Activated CD4-positive, alpha-beta T cell treated with anti-CD3 and anti-CD28 coated beads, Interleukin-2, amount 50 U/mL, for 16 hours (primary cell): ENCODE data around the gene KIF19.
A peak's percentile ranks its signal among the peaks of the same experiment; 100 is the strongest.
"Not testable (repeated sequence)": the region's sequence is repeated elsewhere in the genome, so short reads cannot be mapped to it uniquely, and the experiment has no call there.

Experiments
- DNase-seq: peaks from one replicate; pipeline ENCODE4 v3.0.0-alpha.2; 2020

The KIF19 gene, protein sequence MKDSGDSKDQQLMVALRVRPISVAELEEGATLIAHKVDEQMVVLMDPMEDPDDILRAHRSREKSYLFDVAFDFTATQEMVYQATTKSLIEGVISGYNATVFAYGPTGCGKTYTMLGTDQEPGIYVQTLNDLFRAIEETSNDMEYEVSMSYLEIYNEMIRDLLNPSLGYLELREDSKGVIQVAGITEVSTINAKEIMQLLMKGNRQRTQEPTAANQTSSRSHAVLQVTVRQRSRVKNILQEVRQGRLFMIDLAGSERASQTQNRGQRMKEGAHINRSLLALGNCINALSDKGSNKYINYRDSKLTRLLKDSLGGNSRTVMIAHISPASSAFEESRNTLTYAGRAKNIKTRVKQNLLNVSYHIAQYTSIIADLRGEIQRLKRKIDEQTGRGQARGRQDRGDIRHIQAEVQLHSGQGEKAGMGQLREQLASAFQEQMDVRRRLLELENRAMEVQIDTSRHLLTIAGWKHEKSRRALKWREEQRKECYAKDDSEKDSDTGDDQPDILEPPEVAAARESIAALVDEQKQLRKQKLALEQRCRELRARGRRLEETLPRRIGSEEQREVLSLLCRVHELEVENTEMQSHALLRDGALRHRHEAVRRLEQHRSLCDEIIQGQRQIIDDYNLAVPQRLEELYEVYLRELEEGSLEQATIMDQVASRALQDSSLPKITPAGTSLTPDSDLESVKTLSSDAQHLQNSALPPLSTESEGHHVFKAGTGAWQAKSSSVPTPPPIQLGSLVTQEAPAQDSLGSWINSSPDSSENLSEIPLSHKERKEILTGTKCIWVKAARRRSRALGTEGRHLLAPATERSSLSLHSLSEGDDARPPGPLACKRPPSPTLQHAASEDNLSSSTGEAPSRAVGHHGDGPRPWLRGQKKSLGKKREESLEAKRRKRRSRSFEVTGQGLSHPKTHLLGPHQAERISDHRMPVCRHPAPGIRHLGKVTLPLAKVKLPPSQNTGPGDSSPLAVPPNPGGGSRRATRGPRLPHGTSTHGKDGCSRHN

GRCh38 chr17:74325743-74326379 lies at the start of gene KIF19:
KIF19 (plus strand) TSS chr17:74326226; CDS start chr17:74326350, 124 bp downstream.
- DNase-seq, result peak; percentile 51

DNA sequence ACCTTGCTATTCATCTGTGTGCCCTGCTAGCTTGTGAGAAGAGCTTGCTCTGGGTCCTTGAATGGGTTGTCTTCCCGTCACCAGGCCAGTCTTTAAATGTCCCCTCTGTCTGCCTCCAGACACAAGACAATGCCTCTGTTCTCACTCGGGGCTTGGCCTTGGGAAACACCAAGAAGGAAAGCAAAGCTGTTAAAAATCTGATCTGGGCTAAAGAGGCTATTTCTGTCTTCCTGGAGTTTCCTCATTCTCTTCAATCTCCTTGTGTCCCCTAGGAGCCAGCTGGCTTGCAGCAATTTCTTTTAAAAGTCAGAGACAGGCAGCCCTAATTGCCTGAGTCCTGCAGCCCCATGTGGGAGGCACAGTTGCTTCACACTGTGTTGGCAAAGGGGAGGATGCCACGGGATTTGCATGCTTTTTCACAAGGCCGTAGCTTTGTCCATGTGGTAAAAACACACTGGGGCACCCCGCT lies 49.5 kb upstream of the KIF19 start:
- DNase-seq, result no peak

- no peak for DNase-seq
These were observed 48.1 kb upstream of the KIF19 start for GRCh38 chr17:74277935-74278334.

- DNase-seq, result not testable (repeated sequence)
These were observed 46.4 kb upstream of the KIF19 start for GRCh38 chr17:74279617-74280016.

- peak; percentile 77 for DNase-seq
These were observed 45.9 kb upstream of the KIF19 start for GRCh38 chr17:74280093-74280513.

DNA sequence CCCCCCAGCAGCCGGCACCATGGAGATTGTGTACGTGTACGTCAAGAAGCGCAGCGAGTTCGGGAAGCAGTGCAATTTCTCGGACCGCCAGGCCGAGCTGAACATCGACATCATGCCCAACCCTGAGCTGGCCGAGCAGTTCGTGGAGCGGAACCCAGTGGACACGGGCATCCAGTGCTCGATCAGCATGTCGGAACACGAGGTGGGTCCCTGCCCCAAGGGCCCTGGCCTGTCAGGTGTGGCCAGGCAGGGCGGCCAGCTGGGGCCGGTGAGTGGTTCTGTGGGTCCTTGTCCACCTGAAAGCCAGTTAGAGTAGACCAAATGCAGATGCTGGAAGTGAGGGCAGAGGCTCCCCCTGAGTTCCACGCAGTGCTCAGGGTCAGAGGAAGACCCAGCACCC lies 44.2 kb upstream of the KIF19 start:
- DNase-seq, result no peak

DNA sequence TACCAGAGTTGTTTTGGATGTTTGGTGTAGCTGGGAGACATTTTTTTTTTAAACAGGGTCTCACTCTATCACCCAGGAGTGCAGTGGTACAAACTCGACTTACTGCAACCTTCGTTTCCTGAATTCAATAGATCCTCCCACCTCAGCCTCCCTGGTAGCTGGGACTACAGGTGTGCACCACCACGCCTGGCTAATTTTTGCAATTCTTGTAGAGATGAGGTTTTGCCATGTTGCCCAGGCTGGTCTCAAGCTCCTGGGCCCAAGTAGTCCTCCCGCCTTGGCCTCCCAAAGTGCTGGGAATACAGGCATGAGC lies 43.8 kb upstream of the KIF19 start:
- not testable (repeated sequence) for DNase-seq

DNA sequence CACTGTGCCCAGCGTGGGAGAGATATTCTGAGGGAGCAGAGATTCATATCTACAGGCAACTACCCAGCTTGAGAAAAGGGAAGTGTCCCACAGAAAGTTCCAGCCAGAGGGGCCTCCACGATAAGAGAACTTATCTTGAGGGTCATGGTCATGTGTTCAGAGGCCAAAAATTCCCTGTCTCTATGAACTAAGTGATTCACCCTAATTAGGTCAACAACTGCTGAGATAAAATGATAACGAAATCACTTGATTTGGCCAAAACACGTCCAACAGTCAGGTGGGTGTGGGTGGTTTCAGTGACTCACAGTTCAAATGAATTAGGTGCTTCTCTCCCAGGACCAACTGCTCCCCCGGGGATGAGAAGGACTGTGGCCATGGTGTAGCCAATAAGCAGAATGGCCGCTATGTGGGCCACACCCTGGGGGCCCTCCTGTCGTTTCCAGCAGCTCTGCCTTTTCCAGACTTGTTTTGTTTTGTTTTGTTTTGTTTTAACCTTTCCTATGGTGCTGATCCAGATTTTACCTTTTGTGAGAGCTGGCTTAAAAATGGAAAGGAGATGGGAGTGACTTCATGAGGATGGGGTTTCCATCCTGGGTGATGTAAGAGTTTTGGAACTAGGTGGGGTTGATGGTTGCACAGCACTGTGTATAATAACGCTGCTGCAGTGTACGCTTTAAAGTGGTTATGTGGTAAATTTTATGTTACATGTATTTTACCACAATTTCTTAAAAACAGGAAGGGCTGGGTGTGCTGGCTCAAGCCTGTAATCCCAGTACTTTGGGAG lies 43.2 kb upstream of the KIF19 start:
- DNase-seq, result peak; percentile 77

GRCh38 chr17:74283371-74283673 lies 42.7 kb upstream of the KIF19 start:
- no peak for DNase-seq

- DNase-seq, result no peak
These were observed 38.9 kb upstream of the KIF19 start for GRCh38 chr17:74287031-74287602.

- DNase-seq, result peak; percentile 53
These were observed 37.2 kb upstream of the KIF19 start for GRCh38 chr17:74288785-74289184.

- DNase-seq, result no peak
These were observed 36.3 kb upstream of the KIF19 start for GRCh38 chr17:74289688-74290087.

DNA sequence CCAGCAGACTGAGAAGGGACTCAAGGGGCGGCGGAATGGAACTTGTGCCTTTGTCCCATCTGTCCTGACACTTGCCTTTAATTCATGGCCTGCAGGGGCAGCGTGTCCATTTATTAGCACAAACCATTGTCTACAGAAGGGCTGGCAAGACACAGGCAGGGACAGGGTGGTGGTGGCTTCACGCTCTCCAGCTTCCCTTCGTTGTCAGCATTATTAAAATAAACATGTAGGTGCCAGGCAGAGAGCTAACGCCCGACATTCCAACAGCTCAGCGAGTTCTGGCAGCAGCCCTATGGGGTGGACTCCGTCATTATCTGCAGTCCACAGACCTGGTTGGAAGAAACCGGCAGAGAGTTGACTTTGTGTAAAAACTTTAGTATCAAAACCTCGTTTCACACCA lies 35.7 kb upstream of the KIF19 start:
- no peak for DNase-seq

GRCh38 chr17:74292495-74292894 lies 33.5 kb upstream of the KIF19 start:
- no peak for DNase-seq

GRCh38 chr17:74295625-74296547 lies 30.1 kb upstream of the KIF19 start:
- DNase-seq, result no peak

GRCh38 chr17:74296548-74296936 lies 29.5 kb upstream of the KIF19 start:
- DNase-seq, result peak; percentile 57

DNA sequence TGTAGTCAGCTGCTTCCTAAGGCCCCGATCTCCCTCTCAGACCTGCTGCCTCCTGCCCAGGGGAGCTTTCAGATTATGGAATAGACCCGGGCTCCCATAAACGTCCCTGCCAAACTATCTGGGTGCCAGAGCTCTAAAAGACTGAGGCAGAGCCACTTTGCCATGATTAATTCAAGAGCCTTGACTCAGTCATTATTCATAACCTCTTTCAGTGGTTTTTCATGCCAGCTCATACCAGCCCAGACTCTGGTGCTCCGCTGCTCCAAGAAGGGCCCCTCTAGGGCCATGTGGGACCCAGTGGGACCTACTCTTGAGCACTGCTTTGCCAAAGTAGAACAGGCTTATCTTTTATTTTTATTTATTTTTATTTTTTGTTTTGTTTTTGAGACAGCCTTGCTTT lies 28.1 kb upstream of the KIF19 start:
- DNase-seq, result peak; percentile 85

- DNase-seq, result no peak
These were observed 27.2 kb upstream of the KIF19 start for GRCh38 chr17:74298778-74299177.

GRCh38 chr17:74299226-74300009 lies 26.6 kb upstream of the KIF19 start:
- DNase-seq, result no peak

- no peak for DNase-seq
These were observed 22.7 kb upstream of the KIF19 start for GRCh38 chr17:74303305-74303704.
